Panc1 (cell line): ENCODE measurements around the gene ADAM10. TPM values are rescaled to one million over a fixed set of nuclear protein-coding genes. Genes with fewer than 3 reads are reported as not detected.

Experiments used
- ATAC-seq: fragments of 200-7000 bp; cut with Tn5 transposase; 2 replicates; pipeline ENCODE4 v1.9.1; 2020; ENCODE audit warnings: mild to moderate bottlenecking, moderate library complexity
- BruUV-seq: library from RNA; stranded (reverse); fragments of 400-500 nt; replicated peaks from 2 replicates; lab custom pipeline; 2021; lab: Mats Ljungman, UMichigan
- CTCF ChIA-PET: fragments of 300-600 bp; sonication (Branson Sonifier 250); formaldehyde crosslinking; loops from one replicate; lab custom pipeline; 2022; ENCODE audit warnings: antibody characterized with exemption; lab: Charles Lee
- POLR2A ChIA-PET: fragments of 300-600 bp; sonication (Branson Sonifier 250); formaldehyde crosslinking; loops from one replicate; lab custom pipeline; 2022; ENCODE audit warnings: antibody characterized with exemption; lab: Charles Lee
- DNase-seq: peaks from one replicate; pipeline ENCODE4 v3.0.0-alpha.2; 2010; ENCODE audit warnings: low read depth, low spot score
- H3K27ac ChIP-seq: 2 replicates; pipeline ENCODE4 v1.5.1; 2011; ENCODE audit warnings: mild to moderate bottlenecking, low read length, inconsistent platforms
- H3K27me3 ChIP-seq: fragments of 200-500 bp; sonication (Bioruptor generic); 2 replicates; pipeline ENCODE4 v1.6.0; 2014; ENCODE audit warnings: low read length, inconsistent platforms; ENCODE audit not compliant: control insufficient read depth, insufficient read depth
- H3K36me3 ChIP-seq: fragments of 200-500 bp; sonication (Bioruptor generic); 2 replicates; pipeline ENCODE4 v1.5.1; 2014; ENCODE audit warnings: inconsistent platforms, mild to moderate bottlenecking, low read length, moderate library complexity; ENCODE audit not compliant: control insufficient read depth, insufficient read depth
- H3K4me1 ChIP-seq: 2 replicates; pipeline ENCODE4 v1.5.1; 2011; ENCODE audit warnings: inconsistent platforms, mild to moderate bottlenecking, low read length, moderate library complexity; ENCODE audit not compliant: control insufficient read depth, insufficient read depth
- H3K4me3 ChIP-seq, 2 experiments: 2 replicates each; pipeline ENCODE4 v1.5.1; 2011 to 2012; ENCODE audit warnings: low read depth in 2 of 2, low read length in 2 of 2, mild to moderate bottlenecking in 2 of 2, inconsistent platforms in 1 of 2, moderate library complexity in 1 of 2
- H3K9me3 ChIP-seq: fragments of 200-500 bp; sonication (Bioruptor generic); 2 replicates; pipeline ENCODE4 v1.5.1; 2014; ENCODE audit warnings: low read depth, mild to moderate bottlenecking, inconsistent platforms, low read length, moderate library complexity; ENCODE audit not compliant: control insufficient read depth, insufficient read depth
- CTCF ChIP-seq: fragments of 450-650 bp; IDR thresholded peaks from 2 replicates; pipeline ENCODE4 v1.5.1; 2017; ENCODE audit warnings: mild to moderate bottlenecking
- POLR2AphosphoS5 ChIP-seq: IDR thresholded peaks from 2 replicates; pipeline ENCODE4 v1.6.1; 2012; ENCODE audit warnings: mild to moderate bottlenecking, low read depth, low read length, moderate library complexity
- REST ChIP-seq, 2 experiments: IDR thresholded peaks; 2 replicates each; pipeline ENCODE4 v1.6.1; 2011 to 2012; ENCODE audit warnings: low read depth in 2 of 2, control low read depth in 1 of 2, low read length in 1 of 2, mild to moderate bottlenecking in 1 of 2, moderate library complexity in 1 of 2; ENCODE audit not compliant: insufficient read depth in 1 of 2
- SIN3A ChIP-seq: IDR thresholded peaks from 2 replicates; pipeline ENCODE4 v1.6.1; 2012; ENCODE audit warnings: low read depth, mild to moderate bottlenecking, low read length, moderate library complexity, borderline replicate concordance; ENCODE audit not compliant: insufficient read depth
- TCF7L2 ChIP-seq: IDR thresholded peaks from 2 replicates; pipeline ENCODE4 v1.6.1; 2011; ENCODE audit warnings: mild to moderate bottlenecking, low read depth, low read length, inconsistent platforms
- in situ Hi-C: cut with HindIII; loops from 2 replicates; pipeline ENCODE4 v1.10.0; 2016; ENCODE audit warnings: low sequenced_read_pairs, low pct_unique_long_range_greater_than_20kb
- intact Hi-C: fragments of 100-400 bp; cut with micrococcal nuclease; formaldehyde crosslinking; loops from one replicate; pipeline ENCODE4 v1.10.0; 2022; ENCODE audit not compliant: unreplicated experiment
- total RNA-seq: library from RNA; stranded (reverse); gene quantifications from one replicate; pipeline ENCODE4 v1.2.1, GENCODE V29; 2021; ENCODE audit not compliant: unreplicated experiment

The ADAM10 gene
- total RNA-seq, 1 experiment from 2014 or later, result 176 TPM

GRCh38 chr15:58684036-58684710 is 65.3 kb downstream of the ADAM10 start:
- TF ChIP-seq CTCF, result no peak
- no peak for TF ChIP-seq REST (IDR thresholded peaks at IDR 0.05; ENCODE audit: insufficient read depth in 1 of 2, low read depth in 2 of 2, low read length in 1 of 2)
- no peak for TF ChIP-seq TCF7L2
- TF ChIP-seq SIN3A, result no peak
- no peak for TF ChIP-seq POLR2AphosphoS5
- in situ Hi-C loops (no loop called here), intact Hi-C loops (no loop called here)
- no TSS peak for BruUV-seq
- ATAC-seq, result no peak
- Histone ChIP-seq H3K9me3 (no peaks in the 10 kb centered on the region), H3K27ac (no peak overlapping the region), H3K36me3 (no peaks in the 10 kb centered on the region), H3K4me1 (no peaks in the 10 kb centered on the region), H3K4me3 (no peak overlapping the region), H3K27me3 (no peaks in the 10 kb centered on the region)
- ChIA-PET POLR2A (interaction anchor here (0.8 kb wide), 1 partner anchor 99 kb away, joined by 3 read pairs; no protein-coding TSS in a partner anchor), CTCF (no interaction called here)
- no peak for DNase-seq

- DNase-seq (no peak), ATAC-seq (no peak)
- Histone ChIP-seq H3K4me1 (no peaks in the 10 kb centered on the region), H3K27me3 (no peaks in the 10 kb centered on the region), H3K9me3 (no peaks in the 10 kb centered on the region), H3K4me3 (no peak overlapping the region), H3K27ac (no peak overlapping the region), H3K36me3 (no peaks in the 10 kb centered on the region)
- intact Hi-C loops, result no loop called here
- no TSS peak for BruUV-seq
- ChIA-PET POLR2A (no interaction called here), CTCF (no interaction called here)
- in situ Hi-C loops, result no loop called here
- TF ChIP-seq CTCF, result no peak
- no peak for TF ChIP-seq REST (IDR thresholded peaks at IDR 0.05; ENCODE audit: insufficient read depth in 1 of 2, low read depth in 2 of 2, low read length in 1 of 2)
- TF ChIP-seq POLR2AphosphoS5, result no peak
- TF ChIP-seq SIN3A, result no peak
- no peak for TF ChIP-seq TCF7L2
Measured at GRCh38 chr15:58682234-58682633, 67.3 kb downstream of the ADAM10 start.
